HT-29 (cell line): ENCODE data around the gene IL10. TPM values are rescaled to one million over a fixed set of nuclear protein-coding genes. Genes with fewer than 3 reads are reported as not detected.
"Not testable (repeated sequence)": the region's sequence is repeated elsewhere in the genome, so short reads cannot be mapped to it uniquely, and the experiment has no call there.

Experiments used
- DNase-seq: peaks from one replicate; pipeline ENCODE4 v3.0.0-alpha.2; 2015; ENCODE audit warnings: low spot score
- total RNA-seq: library from RNA; depleted of rRNA; stranded (reverse); fragments of >200 nt; shearing (Covaris generic); gene quantifications from 2 replicates; pipeline ENCODE4 v1.2.3, GENCODE V29; 2014

Gene IL10
- total RNA-seq, 1 experiment from 2014 or later: not detected

DNA sequence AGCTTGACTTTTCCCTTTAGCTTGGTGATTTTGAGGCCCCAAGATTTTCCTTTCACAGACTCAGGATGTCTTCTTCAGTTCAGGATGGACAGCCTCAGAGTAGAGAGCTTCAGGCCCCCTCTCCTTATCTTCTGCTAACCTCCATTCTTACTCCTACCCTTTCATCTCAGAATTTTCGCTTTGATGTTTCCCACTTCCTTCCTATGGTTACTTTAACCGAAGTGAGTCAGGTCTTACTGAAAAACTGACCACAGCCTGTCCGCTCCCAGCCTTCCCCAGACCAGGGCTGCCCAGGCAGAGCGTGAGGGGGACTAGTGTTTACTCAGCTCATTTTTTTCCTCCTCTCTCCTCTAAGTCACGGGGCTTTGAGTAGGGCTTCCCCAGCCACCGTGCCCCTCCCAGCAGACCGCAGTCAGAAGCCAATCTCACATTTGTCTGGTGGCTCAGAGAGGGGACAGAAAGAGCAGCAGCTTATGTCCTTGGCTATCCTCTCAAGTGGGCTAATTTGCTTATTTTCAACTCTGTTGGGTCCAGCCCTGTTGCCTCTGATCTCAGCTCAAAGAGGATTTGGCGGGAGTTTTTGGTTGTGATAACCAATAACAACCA, 5.9 kb downstream of the IL10 start:
- DNase-seq: no peak

DNA sequence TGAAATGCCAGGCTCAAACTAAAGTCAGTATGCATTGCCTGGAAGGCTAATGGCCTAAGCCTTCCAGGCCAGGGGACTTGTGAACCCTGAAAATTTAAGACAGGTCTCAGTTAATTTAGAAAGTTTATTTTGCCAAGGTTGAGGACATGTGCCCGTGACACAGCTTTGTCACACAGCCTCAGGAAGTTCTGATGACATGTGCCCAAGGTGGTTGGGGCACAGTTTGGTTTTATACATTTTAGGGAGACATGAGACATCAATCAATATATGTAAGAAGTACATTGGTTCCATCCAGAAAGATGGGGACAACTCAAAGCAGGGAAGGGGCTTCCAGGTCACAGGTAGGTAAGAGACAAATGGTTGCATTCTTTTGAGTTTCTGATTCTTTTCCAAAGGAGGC, 6.5 kb downstream of the IL10 start:
- DNase-seq: not testable (repeated sequence)

DNA sequence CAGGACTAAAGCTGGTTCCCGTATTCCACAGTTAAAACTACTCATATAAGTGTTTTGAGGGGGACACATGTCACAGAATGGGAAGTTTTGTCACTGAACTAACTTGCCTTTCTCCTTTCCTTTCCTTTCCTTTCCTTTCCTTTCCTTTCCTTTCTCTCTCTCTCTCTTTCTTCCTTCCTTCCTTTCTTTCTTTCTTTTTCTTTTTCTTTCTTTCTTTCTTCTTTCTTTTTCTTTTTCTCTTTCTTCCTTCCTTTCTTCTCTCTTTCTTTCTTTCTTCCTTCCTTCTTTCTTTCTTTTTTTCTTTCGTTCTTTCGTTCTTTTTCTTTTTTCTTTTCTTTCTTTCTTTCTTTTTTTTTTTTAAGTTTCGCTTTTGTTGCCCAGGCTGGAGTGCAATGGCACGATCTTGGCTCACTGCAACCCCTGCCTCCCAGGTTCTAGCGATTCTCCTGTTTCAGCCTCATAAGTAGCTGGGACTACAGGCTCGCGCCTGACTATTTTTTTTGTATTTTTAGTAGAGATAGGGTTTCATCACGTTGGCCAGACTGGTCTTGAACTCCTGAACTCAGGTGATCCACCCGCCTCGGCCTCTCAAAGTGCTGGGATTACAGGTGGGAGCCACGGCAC, 9.4 kb downstream of the IL10 start:
- DNase-seq: not testable (repeated sequence)

DNA sequence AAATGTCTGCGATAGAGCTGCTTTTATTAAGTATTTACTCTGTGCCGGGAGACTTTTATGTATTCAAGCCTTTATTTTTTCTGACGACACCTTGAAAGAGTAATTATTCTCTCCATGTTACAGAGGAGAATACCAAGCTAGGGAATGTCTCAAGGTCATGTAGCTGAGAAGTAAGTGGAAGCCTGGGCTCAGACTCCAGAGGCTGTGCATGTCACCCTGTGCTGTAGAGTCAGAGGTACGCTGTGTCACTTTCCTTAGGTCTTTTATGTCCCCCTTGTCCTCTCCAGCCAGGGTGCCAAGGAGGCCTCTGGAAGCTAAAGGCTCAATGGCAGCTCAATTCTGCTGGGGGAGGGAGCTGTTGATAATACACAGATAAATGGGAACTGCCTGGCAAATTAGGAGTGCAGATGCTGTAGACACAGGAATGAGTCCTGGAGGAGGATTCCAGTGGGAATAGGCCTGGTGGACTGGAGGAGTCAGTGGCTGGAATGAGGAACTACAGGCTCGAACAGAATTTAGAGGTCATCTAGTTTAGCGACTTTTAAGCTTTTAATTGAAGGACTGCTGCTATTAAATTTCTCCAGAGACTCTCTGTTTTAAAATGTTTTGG, 11.0 kb downstream of the IL10 start:
- peak; percentile 11 for DNase-seq

DNA sequence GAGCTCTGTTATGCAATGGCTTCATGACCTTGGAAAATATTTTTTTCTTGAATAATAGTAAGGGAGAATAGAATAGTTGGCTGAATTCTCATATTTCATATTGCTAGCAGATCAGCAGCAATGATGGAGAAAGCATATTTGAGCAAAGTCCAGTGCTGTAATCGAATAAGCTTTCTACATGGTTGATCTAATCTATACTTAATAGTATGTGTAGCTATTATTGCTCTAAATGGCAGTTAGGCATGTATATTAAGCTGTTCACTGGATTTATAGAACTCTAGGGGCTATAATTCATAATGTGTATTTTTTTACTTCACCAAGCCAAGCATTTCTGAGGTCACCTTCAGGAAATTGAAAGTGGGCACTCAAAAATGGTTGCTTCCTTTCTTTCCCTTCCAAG, 11.7 kb downstream of the IL10 start:
- no peak for DNase-seq

DNA sequence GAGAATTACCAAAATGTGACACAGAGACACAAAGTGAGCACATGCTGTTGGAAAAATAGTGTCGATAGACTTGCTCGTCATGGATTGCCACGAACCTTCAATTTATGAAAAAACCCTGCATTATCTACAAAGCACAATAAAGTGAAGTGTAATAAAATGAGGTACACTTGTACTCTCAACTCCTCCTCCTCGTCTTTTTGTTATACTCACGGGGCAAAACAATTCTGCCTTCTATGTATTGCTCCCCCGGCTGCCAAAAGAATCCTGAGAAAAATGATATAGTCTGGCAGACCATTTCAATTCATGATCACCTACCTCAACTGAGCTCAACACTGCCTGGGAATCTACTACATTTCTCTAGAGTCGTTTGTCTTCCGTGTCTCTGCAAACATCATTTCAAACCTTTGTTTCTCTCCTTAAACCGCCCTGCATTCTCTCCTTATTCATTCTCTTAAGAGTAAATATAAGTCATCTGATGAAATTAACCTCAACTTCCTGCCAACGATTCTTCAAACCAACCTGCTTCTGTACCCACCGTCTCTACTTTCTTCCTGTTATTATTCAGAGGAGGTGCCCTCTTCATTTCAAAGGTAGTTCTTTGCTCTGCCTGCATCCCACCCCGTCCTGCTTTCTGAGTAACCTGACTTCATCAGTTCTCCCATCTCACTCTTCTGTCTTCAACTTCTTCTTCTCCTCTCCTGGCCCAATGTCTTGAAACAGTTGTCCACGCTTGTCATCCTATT, 14.6 kb downstream of the IL10 start:
- DNase-seq: no peak

DNA sequence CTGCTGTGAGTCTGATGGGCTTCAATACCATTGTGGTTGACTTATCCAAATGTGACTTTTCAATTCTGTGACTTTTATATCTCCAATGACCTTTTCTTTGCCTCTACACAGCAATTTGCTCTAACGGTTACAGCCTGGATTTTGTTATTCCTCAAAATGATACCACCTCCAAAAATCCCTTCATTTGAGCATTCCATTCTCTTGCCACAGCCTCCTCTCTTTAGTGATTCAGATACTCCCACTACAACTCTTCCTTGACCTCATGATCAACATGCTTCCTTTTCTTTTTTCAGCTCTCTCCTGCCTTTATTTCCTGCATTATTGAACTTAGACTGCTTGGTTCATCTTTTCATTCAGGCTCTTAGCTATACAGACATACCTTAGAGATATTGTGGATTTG, 18.3 kb downstream of the IL10 start:
- no peak for DNase-seq

DNA sequence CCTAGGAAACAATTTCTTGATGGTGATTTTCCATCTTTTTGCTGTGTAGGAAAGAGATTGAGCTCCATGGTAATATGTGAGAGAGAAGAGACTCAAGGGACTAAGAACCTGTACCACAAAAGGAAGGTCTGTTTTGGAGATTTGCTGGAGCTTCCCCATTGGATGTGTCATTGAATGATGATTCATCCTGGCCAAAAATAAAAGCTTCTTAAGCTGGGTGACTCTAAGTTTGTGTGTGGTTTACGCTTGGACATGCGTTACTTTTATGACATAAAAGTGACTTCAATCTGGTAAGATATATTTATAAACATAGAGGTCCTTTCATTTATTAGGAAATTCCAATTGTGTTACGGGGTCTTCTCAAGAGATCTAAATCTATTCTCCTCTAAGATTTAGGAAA, 19.2 kb downstream of the IL10 start:
- DNase-seq: no peak

DNA sequence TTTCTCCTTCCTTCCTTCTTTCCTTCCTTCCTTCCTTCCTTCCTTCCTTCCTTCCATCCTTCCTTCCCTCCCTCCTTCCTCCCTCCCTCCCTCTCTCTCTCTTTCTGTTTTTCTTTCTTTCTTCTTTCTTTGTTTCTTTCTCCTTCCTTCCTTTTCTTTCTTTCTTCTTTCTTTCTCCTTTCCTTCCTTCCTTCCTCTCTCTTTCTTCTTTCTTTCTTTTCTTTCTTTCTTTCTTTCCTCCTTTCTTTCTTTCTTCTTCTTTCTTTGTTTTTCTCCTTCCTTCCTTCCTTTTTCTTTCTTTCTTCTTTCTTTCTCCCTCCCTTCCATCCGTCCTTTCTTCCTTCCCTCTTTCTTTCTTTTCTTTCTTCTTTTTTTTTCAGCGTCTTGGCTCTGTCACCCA, 19.8 kb downstream of the IL10 start:
- DNase-seq: no peak

DNA sequence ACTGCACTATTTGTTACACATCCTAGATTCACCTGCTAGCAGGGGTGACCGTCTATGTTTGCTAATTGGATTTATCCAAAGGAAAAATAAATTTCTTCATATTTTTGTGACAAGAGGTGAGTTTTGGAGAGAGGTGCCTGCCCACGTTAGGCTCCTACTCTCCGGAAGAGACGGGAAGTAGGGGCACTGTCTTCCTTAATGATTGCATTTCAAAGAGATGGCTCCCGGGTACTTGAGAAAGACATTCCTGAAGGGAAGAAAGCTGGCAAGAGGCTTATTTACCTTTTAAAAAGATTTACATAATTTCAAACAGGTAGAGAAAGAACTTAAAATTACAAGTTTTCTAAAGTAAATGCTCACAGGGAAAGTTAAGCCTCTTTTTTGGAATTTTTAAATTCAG, 20.4 kb downstream of the IL10 start:
- no peak for DNase-seq

DNA sequence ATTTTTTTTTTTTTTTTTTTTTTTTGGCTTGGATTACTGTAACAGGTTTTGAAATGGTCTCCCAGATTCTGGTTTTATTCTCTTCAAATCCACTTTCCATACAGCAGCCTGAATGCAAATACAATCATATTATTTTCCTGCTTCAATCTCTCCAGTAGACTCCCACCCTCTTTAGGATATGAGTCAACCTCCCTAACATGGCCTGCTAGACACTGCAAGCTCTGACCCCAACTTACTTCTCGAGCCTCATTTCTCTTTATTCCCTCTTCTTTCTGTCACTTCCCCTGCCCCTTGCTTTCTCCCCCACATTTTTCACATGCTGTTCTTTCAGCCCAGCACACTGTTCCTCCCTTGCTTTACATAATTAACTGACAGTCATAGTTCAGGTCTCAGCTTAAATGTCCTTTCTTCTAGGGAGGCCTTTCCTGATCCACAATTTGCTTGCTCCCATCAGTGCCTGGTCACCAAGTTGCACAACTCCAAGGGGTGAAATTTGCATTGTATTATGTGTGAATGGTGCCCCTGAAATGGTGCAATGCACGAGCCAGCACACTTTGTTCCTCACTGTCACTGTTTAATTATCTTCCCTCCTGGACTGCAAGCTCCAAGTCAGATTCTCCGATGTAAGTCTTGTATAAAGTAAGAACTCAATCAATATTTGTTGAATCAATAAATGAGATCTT, 23.8 kb downstream of the IL10 start:
- DNase-seq: no peak

DNA sequence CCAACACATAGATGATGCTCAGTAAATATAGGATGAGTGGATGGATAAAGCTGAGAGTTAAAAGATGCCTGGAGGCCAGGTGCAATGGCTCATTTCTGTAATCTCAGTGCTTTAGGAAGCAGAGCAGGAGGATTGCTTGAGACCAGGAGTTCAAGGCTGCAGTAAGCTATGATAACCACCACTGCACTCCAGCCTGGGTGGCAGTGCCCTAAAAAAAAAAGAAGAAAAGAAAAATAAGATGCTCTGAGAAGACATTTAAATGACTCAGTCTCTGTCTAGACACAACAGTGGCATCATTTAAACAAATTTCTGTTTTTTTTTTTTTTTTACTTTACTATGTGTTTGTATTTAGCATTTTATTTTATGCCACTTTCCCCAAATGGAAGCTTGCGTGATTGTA, 27.0 kb downstream of the IL10 start:
- DNase-seq: no peak

DNA sequence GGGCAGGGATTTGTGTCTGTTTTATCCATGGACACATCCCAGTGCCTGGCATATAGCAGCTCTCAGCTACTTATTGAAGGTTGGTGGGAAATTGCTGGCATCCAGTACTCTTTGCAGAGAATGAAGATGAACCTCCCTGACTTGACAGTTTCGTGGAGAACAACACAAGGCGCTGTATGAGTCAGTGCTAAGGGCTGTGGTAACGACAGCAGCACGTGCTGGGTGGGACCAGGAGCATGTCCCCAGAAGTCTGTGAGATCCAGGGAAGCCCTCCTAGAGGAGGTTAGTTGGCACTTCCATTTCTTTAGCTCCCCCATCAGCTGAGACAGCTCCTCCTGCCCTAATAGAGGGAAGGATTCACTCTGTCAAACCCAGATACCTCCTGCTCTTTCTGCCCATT, 27.6 kb downstream of the IL10 start:
- DNase-seq: no peak

DNA sequence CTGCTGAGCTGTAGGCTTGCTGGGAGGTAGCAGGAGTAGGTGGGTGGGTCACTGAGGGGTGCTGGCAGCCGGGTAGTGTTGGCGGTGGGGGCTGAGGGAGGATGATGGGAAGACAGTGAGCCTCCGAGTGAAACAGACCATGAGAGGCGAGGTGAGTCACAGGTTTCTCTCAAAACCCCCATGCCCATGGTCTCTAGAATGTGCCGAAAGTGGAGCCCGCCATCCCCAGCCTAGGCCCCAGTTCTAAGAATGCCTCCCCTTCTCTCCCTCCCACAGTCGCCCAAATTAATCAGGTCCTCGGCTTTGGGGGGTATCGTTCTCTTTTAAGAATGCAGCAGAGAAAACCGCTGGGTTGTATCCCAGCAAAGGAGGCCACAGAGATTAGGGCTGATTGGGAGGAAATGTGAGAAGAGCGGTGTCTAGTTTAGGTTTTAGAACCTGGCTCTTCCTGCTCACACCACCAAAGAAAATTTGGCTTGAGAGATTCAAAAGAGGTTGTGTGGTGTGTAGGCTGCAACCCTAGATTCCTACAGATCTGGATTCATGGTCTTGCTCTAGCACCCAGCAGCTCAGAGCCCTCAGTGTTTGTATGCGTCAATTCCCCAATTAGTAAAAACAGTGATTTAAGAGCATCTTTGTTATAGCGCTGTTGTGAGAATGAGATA, 29.4 kb downstream of the IL10 start:
- no peak for DNase-seq

DNA sequence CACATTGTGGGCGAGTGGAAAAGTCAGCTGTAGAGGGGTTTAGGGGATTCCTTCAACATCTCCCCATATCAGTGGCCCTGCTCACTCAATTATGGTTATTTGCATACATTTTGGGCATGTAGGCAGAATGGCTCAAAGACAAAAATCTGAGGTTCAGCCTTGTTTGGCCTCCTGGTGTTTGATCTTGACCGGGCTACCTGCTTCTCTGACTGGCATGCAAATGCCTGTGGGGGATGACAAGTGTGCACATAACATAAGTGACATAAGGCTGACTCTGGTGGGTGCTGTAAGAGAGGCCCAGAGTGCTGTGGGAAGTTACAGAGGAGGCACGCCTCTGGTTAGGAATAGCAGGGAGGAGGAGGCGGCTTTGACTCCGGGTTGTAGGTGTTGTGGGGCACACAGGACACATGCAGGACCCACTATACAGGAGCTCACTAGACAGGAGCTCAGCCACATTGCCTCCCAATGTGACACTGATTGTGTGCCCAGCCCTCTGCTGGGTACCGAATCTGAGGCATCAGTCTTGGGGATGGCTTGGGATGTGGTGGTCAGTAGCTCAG, 31.1 kb downstream of the IL10 start:
- DNase-seq: no peak

DNA sequence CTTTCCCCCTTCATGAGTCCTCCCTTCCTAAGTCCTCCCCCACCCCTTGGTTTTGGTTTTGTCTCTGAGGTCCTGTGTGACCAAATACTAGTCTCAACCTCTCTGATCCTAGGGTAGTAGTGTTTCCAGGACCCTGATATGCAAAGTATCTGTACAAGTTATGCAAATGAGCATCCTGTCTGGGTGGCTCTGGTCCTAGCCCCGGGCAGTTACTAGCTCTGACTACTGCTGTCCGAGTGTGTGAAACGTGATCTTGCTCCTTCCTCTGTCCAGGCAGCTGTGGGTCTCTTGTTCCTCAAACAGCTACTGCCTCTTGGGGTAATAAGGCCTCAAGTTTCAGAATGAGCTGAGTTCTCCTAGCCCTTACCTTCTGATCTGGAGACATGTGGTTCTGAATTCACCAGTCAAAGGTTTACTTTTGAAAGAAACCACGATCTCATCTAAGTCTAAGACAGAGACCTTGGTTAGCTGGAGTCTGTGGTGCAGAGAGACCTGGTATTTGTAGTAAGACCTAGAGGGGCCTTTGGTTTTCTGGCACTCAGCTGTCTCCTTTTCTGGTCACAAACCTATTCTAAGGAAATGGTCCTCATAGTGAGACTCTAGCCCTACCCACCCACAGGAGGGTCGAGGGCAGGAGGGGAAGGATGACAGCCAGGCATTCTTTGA, 32.8 kb downstream of the IL10 start:
- no peak for DNase-seq

DNA sequence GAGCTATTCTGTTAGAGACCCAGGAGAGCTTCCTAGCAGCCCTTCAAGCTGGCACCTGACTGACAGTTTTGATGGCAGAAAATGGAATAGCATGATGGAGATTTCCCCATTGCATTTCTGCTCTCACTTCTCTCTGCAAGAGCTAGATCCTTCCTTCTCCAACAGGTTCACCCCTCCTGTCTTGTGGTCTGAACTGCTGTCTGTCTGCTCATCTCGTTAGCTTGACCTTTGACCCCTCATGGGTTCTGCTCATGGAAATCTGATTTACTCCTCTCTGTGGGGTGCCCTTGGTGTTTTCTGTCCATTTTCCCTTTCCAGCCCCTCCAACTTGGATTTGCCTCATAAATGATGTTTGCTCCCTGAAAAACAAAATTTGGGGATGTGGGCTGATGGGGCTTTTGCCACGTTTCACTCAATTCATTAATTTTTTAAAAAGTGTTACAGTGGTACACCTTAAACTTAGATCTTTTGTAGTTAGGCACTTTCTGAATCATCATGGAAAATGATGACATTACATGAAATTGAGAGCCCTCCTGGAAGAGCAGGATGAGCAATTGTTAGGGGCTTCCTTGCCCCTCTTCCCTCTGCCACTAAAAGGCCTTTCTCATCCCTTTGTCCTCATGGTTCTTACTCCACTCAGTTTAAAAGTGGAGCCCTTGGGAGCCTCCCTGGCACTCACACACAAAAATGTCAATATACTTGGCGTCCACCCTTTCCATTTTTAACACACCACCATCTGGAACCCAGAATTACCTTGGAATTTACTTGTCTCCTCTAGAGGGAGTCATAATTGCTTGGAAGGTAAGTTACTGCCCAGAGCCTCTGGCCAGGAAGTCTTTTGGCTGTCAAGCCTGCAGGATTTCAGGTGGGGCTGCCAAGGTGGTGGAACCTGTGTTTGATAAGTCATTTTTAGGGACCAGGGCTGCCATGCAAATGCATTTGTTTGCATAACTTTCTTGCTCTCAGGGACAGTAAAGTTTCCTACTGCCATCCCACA, 33.6 kb downstream of the IL10 start:
- DNase-seq: peak; percentile 31

DNA sequence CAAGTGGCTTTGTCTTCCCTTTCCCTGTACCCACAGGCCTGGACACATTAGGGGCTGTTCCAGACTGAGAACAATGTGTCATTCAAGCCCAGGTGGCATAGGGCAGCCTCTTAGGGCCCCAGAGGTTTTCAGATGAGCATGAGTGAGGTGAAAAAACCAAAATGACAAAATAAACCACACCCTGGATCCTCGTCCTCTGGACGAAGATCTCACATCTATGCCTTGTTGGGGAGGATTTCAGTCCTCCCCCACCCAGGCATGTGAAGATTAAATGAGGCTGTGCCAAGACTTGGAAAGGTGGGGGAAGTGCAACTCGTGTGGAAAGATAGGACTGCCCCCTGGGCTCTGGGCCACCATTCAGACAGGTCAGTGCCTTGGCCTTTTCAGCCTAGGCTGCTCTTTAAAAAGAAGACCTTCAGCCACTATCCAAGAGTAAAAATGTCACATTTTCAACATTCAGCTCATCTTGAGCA, 34.5 kb downstream of the IL10 start:
- DNase-seq: no peak
